NCI-H2171 treated with DMSO at 0.1 percent for 48 hours (cell line): ENCODE measurements around the gene HOXA4.
A peak's percentile ranks its signal among the peaks of the same experiment; 100 is the strongest.

Experiments used
- DNase-seq: peaks from one replicate; lab custom pipeline; 2025; lab: John Stamatoyannopoulos, UW

The HOXA4 gene

GRCh38 chr7:27133409-27134231, 3.1 kb upstream of the HOXA4 start:
- DNase-seq = no peak

GRCh38 chr7:27132978-27133377, 2.4 kb upstream of the HOXA4 start:
- no peak for DNase-seq

GRCh38 chr7:27132214-27132613, 1.7 kb upstream of the HOXA4 start:
- no peak for DNase-seq

DNA sequence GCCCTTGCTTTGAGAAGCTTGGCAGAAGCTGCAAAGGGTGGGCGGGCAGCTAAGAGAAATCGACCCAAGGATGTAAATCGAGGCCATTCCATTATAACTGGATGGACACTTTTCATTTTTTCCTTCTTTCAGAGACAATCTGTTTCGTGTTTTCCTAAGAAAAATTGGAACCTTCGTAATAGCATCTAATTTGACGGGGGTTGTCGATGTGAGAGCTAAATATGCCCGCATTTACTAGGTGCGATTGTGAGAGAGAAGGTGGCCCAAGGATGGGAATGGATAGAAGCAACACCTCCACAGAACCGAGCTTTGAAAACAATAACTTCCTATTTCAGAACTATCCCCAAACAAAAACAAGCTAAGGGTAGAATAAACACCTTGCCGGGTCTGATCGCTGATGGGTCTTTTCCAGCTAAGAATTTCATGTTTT, 848 bp upstream of the HOXA4 start:
- no peak for DNase-seq

- peak; percentile 10 for DNase-seq
Observed at GRCh38 chr7:27129729-27130539, 623 bp downstream of the HOXA4 start.

GRCh38 chr7:27128776-27129728, 1.5 kb downstream of the HOXA4 start:
- no peak for DNase-seq

- no peak for DNase-seq
Observed at GRCh38 chr7:27128034-27128433, 2.5 kb downstream of the HOXA4 start.

GRCh38 chr7:27126596-27127327, 3.8 kb downstream of the HOXA4 start:
- no peak for DNase-seq

- DNase-seq = no peak
Observed at GRCh38 chr7:27125986-27126394, 4.6 kb downstream of the HOXA4 start.

DNA sequence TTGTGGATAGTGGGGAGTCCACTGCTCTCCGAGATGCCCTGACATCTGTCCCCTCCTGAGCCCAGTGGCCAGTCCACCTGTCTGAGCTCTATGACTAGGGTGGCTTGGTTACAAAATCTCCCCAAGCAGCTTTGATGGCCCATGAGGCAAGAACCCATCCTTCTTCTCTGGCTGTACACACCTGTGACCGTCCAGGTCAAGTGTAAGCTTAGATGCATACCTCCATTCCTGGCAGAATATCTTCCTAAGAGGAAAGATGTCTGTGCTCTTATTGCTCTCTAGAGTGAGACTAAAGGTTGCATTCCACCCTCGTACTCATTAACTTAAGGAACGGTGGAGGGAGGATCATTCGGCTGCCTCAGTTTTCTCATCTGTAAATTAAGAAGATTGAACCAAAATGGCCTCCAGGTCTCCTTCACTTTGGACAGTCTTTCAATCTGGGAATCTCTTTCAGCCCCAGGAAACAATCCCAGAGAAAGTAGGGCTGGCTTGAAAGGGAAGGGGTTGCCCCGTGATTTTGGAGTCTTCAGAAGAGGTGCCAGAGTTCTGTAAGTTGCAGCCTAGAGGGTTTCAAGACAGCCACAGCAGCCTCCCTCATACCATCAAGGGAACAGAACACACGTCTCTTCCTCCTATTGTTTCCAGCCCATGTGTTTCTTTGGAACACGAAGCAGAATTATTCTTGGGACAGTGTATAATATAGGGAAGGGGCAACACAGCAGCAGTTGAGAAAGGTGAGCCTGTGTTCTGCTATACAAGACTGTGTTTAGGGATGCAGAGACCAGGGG, 5.5 kb downstream of the HOXA4 start:
- no peak for DNase-seq

DNA sequence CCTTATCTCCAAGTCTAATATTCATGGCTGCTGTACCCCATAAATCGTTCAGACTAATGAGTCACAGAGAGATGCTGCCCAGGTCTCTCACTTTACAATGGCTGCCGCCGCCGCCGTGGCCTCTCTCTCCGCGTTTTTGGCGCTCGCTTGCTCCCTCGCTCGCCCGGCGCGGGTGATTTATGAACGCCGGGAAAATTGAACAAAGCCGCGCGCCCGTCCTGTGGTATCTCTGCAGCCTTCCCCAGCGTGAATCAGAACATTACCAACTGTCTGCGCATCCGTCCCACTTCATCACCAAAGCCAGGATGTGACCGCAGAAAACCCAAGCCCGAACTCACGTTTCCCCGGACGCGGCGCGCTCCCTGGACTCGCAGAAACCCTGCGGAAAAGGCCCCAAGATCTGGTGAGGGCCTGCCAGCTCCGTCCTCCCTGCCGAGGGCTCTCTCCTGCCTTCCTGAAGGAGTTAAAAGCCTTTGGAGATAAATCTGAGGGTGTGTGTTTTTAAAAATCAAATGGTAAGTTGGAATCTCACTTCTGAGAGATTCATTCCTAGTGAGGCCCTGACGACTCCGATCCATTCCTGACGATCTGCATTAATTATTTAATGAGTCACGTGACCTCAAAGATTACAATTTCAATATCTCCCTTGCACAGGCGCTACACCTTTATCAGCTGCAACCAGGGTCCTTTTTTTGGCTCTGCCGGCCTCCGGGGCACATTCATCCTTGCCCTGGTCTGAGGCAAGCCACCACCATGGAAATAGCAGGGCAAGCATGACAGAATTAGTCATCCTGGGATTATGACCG, 6.3 kb downstream of the HOXA4 start:
- no peak for DNase-seq

- no peak for DNase-seq
Observed at GRCh38 chr7:27123477-27124053, 7.0 kb downstream of the HOXA4 start.

- no peak for DNase-seq
Observed at GRCh38 chr7:27123007-27123476, 7.5 kb downstream of the HOXA4 start.

- DNase-seq = no peak
Observed at GRCh38 chr7:27122077-27122910, 8.3 kb downstream of the HOXA4 start.

DNA sequence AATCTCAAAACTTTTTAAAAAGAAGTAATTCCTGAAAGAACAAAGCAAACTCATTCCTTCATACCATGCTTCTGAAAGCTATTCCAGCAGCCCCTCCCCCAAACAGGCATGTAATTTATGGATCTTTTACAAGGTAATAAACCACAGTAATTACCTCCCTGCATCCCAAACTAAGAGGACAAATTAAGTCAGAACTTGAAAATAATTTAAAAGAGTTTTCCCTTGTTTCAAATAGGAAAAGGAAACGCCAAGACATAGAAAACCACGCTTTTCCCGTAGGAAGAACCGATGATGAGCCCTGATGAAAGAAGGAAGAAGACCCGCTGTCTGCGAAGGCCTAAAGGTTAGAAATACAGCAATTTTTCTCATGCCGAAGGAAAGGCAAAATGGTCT, 8.9 kb downstream of the HOXA4 start:
- DNase-seq = no peak

DNA sequence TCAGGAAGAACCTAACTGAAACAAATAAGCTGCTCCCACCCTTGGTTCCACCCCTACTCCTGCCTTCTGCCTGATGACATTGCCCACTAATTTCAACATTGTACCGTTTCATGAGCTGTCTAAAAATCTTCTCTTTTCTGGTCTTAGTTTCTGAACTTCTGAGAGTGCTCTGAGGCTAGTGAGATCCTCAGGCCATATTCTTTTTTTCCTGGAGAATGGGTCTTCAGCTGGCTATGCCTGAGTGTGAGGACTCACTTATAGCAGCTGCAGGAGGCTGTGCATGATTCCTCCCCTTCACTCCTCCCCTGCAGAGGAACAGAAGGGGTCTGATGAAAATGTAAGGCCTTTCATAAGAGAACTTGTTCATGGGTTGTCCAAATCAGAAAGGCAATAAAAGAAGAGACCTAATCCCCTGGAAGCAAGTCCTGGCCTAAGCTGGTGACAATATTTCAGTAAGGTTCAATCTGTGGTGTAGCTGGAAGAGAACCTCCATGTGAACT, 11.1 kb downstream of the HOXA4 start:
- no peak for DNase-seq

- no peak for DNase-seq
Observed at GRCh38 chr7:27118580-27118979, 12.0 kb downstream of the HOXA4 start.

GRCh38 chr7:27117887-27118491, 12.6 kb downstream of the HOXA4 start:
- DNase-seq = no peak
